Measurements from ENCODE around the gene CYRIA.

CYRIA gene

DNA sequence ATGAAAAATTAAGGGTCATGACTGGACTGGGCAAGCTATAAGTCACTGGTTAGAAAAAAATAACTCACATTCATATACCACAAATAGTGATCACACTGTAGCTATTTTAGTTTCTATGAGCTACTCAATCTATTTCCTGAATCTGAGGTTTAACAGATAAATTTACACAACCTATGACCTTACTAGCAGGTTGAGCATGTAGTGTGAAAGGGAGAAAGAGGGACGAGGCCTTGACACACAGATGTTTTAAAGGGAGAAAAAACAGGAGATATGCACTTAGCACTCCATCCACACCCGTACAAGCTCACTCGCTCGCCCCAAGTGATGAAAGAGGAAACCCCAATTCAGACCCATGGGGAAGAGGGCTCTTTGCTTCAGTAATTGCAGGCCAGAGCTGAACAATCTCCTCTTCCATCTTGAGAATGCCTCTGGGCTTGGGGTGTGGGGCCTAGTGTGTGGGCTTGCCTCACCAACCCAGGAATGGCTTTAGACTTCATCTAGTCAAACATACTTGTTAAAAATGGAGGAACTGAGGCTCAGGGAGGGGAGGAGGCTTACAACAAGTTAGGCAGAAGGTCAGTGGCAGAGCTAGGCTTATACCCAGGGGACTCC is 10.7 kb downstream of the CYRIA start:
- DNase-seq = peak; percentile 40
- in situ Hi-C loops (cut with MboI; ENCODE audit: low pct_unique_long_range_greater_than_20kb, low sequenced_read_pairs) = no loop called here

DNA sequence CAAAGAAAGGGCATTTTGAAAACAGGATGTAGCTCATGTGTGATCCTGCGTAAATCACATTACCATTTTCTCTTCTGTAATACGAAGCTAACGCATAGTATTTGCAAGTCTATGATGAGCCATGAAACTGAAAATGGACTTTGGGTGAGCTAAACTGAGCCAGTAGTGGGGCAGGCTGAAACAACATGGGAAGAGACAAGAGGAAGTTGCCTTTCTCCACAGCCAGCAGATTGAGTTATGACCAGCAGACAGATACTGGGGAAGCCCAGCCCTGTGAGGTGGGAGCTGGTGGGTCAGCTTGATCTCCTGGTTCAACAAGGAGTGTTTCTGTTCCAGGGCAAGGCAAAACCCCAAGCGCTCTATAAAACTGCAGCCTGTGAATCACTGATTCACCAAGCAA is 11.8 kb downstream of the CYRIA start:
- in situ Hi-C loops (cut with MboI; ENCODE audit: low pct_unique_long_range_greater_than_20kb, low sequenced_read_pairs) = no loop called here
- peak; percentile 69 for DNase-seq

DNA sequence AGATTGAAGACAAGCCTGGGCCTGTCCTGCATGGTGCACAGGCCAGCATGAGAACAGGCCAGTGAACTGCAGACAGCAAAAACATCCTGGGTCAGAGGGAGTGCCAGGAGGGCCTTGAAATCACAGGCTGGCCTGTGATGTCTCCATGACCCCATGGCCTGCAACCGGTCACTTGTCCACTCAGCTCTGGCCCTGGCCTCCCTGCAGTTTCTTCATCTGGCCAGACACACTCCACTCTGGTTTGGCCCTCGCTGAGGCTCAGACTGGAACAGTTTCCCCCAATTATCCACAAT is 12.6 kb downstream of the CYRIA start:
- DNase-seq = no peak
- in situ Hi-C loops (cut with MboI; ENCODE audit: low pct_unique_long_range_greater_than_20kb, low sequenced_read_pairs) = no loop called here

DNA sequence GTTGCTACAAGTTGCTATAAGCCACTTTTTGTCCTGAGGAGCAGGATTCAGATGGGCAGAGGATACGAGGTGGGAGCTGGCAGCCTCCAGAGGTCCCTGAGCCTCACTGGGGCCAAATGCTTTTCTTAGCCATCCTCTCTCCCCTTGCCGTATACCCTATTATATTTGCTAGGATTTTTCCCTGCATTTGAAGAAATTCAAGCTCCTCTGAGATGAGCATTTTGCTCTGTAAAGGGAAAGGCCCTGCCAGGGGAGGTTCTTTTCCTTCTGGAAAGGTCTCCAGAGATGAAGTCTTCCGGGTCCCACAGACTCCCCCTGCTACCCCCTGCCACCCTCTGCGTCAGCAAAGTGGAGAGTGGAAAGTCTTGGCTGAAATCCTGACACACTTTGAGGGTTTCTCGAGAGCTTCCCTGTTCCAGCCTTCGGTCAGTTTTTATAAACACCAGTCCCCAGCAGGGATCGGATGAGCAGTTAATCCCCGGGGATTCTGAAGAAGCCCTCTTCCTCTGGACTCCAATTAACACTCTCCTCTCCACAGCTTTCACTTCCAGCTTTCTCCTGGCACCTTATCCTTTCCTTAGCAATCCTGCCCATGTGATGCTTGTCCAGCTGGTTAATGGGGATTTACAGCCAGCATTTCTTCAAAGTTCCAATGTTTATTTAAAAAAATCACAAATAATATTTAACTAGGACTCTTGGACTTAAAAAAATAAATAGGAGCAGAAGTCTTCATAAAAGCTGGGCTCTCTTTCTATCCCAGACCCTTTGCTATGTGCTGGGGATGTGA is 13.1 kb downstream of the CYRIA start:
- in situ Hi-C loops (cut with MboI; ENCODE audit: low pct_unique_long_range_greater_than_20kb, low sequenced_read_pairs) = no loop called here
- DNase-seq = no peak

DNA sequence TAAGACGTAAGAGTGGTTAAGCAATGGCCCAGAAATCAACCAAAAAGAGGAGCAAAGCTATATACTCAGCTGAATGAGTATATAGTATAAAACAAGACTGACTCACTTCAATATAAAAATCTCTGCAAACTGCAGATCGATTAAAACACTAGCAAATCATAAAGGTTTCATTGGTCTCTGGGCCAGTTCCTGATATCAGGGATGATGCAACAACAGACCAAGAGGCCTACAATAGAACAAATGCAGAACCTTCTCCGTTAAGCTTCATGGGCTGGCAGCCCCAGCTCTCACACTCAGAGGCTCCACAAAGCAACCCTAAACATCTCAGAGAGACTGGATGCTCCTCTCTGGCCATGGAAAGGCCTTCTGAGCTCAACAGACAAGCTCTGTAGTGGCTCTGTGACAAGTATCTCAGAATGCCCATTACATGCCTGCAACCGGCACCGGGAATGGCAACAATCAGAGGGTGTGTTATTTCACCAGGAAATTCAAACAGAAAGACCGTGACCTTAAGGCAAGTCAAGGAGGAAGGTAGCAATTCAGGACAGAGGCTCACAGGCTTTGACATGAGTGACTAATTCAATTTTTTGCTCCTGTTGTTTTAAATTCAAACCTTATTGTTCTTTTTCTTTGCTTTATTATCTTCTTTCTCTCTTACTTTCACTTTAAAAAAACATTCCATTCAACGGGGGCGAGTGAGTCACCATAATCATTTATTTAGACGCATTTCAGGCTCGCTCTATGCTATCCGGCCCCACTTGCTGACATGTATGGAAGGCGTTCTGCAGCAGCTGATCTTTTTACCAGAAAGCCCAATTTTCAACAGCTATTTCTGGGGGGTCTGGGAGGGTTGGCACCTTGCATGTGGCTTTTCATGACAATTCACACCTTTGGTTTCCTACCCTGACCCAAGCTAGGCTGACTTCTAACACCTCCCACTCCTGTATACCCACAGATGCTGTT is 15.1 kb downstream of the CYRIA start:
- in situ Hi-C loops (cut with MboI; ENCODE audit: low pct_unique_long_range_greater_than_20kb, low sequenced_read_pairs) = no loop called here
- peak; percentile 53 for DNase-seq

DNA sequence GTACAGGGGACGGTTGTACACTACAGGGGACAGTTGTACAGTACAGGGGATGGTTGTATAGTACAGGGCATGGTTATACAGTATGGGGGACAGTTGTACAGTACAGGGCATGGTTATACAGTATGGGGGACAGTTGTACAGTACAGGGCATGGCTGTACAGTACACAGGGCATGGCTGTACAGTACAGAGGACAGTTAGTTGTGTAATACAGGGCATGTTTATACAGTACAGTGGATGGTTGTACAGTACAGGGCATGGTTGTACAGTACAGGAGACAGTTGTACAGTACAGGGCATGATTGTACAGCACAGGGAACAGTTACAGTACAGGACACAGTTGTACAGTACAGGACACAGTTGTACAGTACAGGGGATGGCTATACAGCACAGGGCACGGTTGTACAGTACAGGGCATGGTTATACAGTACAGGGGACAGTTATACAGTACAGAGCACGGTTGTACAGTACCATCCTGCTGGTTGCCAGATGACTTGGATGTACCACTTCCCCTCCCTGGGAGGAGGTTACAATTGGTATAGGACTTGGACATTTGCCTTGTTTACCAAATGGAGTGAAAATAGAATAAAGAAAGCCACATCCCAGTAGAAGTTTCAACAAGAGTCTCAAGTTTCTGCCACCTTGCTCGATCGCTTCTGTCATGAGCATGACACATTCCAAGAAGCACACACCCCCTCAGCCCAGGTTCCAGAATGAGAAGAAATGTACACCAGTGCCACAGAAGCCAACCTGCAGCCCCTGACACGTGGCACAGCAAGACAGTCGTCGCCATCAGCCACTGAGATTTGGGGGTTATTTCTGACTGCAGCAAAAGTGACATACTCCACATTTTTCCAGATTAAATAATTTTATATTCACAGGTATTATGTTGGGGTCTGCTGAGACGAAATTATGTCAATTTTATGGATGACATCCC is 16.0 kb downstream of the CYRIA start:
- DNase-seq = no peak
- in situ Hi-C loops (cut with MboI; ENCODE audit: low pct_unique_long_range_greater_than_20kb, low sequenced_read_pairs) = no loop called here

DNA sequence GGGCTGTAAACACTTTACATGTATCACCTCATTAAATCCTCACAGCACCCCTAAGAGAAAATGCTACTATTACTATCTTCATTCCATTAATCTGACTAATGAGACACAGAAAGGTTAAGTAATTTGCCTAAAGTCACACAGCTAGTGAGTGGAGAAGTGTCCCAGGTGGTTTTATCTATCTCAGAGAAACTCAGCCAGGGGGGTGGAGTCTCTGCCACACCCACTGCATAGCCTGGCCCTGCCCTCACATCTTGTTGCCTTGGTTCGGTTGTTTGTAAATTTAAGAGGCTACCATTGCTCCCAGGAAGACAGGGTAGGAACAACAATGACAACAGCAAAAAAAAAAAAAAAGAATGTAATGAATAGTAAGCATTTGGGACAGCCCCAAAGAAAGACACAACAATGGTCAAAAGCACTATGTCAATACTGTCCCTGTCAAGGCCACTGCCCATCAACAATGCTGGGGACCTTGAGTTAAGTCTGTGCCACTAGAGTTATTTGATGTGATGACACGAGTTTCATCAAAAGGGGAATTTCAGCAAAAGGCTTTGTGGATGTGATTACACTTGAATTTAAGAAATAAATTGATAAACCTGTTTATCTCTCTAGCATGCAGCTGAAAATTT is 17.5 kb downstream of the CYRIA start:
- no peak for DNase-seq
- in situ Hi-C loops (cut with MboI; ENCODE audit: low pct_unique_long_range_greater_than_20kb, low sequenced_read_pairs) = no loop called here

DNA sequence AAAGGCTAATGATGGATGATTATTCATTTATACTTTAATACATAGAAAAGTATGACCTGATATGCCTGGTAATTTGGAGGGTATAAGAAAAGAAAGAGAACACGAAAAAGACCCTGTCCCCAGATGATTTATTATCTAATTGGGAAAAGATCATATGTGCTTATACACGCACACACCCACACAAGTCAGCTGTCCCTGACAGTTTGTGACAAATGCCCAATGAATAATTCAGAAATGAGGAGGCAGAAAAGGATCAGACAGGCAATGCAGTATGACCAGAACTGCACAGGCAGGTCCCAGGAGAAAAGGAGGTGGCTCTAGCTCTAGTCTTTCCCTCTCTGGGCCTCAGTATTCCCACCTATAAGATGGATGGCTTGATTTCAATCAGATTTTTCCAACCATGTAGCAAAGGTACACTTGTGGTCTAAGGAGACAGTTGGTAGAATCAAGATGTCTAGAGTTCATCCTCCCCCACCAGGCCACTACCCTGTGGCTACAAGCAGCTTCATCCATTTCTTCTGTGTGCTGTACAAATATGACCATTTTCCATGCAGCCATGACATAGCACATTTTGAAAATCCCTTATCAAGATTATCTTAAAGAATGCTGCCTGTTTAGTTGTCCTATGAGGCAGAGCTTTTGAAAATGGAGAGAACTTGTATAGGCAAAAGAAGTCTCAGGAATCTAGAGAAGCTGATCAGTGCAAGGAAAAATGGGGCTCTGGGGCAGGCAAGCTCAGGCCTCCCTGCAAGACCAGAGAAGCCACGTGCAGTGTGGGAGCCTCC is 19.7 kb downstream of the CYRIA start:
- in situ Hi-C loops (cut with MboI; ENCODE audit: low pct_unique_long_range_greater_than_20kb, low sequenced_read_pairs) = no loop called here
- DNase-seq = no peak

DNA sequence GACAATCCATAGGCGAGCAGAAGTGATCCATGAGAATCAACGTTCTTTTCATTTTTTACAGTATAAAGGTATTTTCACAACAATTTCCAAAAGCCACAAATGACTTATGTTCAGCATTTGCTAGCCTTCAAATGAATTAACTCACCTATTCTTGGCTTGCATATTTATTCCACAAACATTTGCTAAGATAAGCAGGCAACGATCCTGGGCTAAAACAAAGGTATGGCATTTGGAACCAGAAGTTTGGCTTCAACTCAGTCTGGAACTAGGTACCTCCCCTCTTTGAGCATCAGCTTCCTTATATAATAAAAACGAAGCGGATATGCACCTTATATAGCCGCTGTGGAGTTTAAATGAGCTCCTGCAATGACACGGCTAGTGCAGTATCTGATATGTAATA is 20.5 kb downstream of the CYRIA start:
- in situ Hi-C loops (cut with MboI; ENCODE audit: low pct_unique_long_range_greater_than_20kb, low sequenced_read_pairs) = no loop called here
- no peak for DNase-seq

DNA sequence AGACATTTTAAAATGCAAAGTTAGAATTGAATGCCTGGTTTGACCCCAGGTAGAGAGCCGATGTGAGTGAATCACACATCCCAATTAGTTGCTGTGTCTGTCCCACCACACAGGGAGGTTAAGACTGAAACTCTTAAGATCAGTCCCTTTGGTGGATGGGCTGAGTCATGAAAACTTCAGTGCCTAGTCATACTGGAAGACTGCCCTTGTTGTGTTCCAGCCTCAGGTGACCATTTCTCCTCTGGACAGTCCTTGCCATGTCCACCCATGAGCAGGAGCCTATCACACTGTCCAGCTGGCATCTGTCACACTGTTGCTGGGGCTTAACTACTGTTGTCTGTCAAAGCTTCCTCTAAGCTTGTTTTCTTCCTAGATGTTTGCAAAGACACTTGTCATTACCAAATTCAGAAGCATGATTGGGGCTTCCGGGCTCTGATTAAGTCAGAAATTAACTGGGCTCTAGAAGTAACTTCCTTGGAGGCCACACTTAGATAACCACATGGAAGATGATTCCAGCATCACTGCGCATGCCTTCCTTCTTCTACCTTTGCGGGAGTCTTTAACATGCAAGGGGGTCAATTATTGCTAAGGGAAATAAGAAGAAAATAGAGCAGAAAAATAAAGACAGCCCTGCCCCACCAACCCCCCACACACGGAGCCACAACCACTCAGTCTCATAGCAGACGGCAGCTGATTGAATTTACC is 21.3 kb downstream of the CYRIA start:
- in situ Hi-C loops (cut with MboI; ENCODE audit: low pct_unique_long_range_greater_than_20kb, low sequenced_read_pairs) = no loop called here
- no peak for DNase-seq

DNA sequence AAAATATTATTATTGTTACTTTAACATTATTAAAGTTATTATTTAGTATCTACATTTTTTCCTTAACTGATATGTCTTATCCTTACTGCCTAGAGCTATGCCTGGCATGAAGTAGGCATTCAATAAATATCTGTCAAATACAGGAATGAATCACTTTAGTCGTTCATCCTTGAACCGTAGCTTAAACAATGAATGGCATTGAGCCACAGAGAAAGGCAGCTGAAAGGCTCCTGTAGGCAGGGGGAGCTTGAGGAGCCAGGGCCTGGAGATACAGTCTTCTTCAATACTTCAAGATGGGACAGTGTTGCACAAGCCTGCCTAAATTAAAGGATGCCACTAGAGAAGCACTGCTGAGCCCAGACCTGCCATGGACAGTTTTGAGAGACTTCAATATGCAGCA is 22.5 kb downstream of the CYRIA start:
- DNase-seq = no peak
- in situ Hi-C loops (cut with MboI; ENCODE audit: low pct_unique_long_range_greater_than_20kb, low sequenced_read_pairs) = no loop called here

DNA sequence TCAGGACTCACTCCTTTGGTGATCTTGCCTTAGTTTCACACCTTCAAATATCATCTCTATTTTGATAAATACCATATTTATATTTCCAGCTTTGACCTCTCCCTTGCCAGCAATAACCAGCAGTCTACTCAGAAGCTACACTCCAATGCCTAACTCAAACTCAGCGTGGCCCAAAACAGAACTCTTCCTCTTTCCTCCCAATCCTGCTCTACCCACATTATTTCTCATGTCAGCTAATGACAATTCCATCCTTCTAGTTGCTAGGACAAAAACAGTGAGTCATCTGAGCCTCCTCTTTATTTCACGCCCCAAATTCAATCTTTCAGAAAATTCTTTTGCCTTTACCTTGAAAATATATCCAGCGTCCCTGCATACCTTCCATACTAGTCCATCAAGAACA is 23.5 kb downstream of the CYRIA start:
- in situ Hi-C loops (cut with MboI; ENCODE audit: low pct_unique_long_range_greater_than_20kb, low sequenced_read_pairs) = no loop called here

DNA sequence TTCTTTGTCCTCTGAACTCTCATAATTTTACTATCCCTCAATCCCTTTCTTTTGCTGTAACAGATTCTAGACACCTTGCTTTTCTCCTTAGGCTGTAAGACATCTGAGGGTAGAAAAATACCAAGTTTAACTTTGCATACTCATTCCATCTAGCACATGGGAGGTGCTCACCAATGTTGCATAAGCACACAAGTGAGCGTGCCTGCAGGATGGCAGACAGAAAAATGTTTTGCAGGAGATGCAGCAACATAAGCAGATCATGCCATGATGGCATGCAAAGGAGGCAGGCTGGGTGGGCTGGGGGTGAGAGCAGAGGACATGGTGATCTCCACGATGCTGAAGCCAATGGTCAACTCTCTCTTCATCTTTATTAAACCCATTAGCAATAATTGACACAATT is 24.1 kb downstream of the CYRIA start:
- no peak for DNase-seq
- in situ Hi-C loops (cut with MboI; ENCODE audit: low pct_unique_long_range_greater_than_20kb, low sequenced_read_pairs) = no loop called here

More for the DNA sequence above, 23.5 kb downstream of the CYRIA start:
- DNase-seq = no peak

DNA sequence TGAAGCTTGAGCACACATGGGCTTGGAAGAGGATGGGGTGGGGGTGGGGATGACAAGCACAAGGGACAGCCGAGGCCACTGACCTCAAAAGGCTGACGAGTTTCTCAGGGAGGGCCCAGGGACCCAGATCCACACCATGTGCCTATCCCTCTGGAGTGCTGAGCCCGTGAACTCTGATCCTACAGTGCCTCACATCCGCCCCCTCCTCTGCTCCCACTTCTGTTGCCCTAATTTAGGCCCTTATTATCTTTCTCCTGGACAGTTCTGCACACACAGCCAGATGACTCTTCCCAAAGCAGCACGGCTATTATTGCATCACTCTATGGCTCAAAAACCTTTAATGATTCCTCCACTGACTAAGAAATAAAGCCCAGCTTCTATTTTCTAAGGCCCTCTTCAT is 24.8 kb downstream of the CYRIA start:
- in situ Hi-C loops (cut with MboI; ENCODE audit: low pct_unique_long_range_greater_than_20kb, low sequenced_read_pairs) = no loop called here
- DNase-seq = no peak

DNA sequence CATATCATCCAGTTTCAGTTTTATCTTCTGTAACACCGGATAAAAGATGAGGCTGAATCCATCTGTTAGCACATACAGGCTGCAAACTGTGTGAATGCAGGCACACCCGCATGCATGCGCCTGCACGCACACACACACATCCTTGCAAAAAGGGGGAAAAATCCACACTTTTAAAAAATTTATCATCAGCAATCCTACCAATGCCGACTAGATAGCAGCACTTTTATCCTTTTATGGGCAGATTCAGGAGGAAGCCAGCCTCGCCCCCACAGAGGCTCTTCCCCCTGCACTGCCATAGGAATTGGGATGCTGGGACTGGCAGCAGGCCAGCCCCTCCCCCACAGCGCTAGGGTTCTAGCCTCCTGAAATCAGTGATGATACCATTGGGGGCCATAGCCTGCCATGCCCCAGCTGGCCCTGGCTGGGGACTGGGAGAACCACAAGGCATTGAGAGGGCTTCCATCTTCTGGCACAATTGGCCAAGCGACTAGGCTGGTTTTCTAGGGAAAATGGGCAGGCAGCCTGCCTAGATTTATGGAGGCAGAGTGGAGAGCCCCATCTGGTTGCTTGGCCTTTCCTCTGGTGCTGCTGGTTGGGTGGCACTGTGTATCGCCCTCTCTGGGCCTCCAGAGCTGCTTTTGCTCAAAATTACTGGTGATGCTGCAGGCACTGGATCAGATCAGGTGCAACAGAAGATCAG is 25.5 kb downstream of the CYRIA start:
- in situ Hi-C loops (cut with MboI; ENCODE audit: low pct_unique_long_range_greater_than_20kb, low sequenced_read_pairs) = no loop called here
- no peak for DNase-seq

DNA sequence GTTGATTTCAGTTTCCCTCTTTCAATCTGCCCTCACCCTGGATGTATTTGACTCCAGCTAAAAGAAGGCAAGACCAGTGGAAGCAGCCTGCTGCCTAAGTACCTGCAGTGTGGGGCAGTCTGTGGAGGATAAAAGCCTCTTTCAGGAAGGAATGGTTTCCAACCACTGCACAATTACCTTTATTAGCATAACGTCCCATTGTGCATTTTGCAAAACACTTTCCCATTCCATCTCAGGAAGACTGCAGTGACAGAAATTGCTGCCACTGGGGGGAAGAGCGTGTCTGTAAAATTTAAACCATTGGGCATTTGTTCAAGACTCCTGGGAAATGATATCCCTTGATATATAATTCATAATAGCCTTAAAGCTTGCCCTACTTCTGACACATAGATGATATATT is 26.2 kb downstream of the CYRIA start:
- in situ Hi-C loops (cut with MboI; ENCODE audit: low pct_unique_long_range_greater_than_20kb, low sequenced_read_pairs) = no loop called here
- peak; percentile 59 for DNase-seq

DNA sequence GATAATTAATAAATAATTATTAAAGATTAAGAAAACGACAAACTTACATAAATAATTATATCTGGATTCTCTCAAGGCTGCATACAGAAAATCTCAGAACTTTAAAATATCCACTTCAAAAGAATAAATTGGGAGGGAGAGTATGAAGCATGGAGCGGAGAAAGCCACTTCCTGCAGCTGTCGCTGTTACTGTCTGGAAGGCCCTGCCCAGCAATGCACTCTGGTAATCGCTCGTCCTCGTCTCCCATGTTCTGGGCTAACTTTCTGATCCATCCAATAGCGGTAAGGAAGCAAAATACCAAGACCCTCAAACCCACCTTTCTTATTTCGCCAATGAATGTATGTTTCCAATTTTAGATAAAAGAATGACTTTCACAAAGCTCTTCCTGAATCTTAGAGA is 26.7 kb downstream of the CYRIA start:
- in situ Hi-C loops (cut with MboI; ENCODE audit: low pct_unique_long_range_greater_than_20kb, low sequenced_read_pairs) = no loop called here
- DNase-seq = peak; percentile 52

All from KBM-7 (cell line).